Stimulated activated CD8-positive, alpha-beta memory T cell treated with anti-CD3 and anti-CD28 coated beads, Interleukin-4, amount 100 ng/mL, for 1 hour (primary cell): ENCODE results near the gene TF.

ENCODE experiments used
- DNase-seq, 2 donors: peaks; one replicate each; pipeline ENCODE4 v3.0.0-alpha.2; 2020; ENCODE audit warnings: low read depth in 2 of 2, low spot score in 1 of 2

TF gene

GRCh38 chr3:133834621-133835417 lies 88.6 kb downstream of the TF start:
- no peak for DNase-seq

- DNase-seq: no peak
Measured at GRCh38 chr3:133835418-133835743, 89.2 kb downstream of the TF start.

- DNase-seq: no peak
Measured at GRCh38 chr3:133835961-133836360, 89.8 kb downstream of the TF start.

- DNase-seq: no peak
Measured at GRCh38 chr3:133836497-133837158, 90.4 kb downstream of the TF start.

- DNase-seq: no peak
Measured at GRCh38 chr3:133837487-133838295, 91.5 kb downstream of the TF start.

GRCh38 chr3:133838296-133838789 lies 92.2 kb downstream of the TF start:
- DNase-seq: no peak

- no peak for DNase-seq
Measured at GRCh38 chr3:133838916-133839800, 93.0 kb downstream of the TF start.

- DNase-seq: no peak
Measured at GRCh38 chr3:133840055-133840737, 94.0 kb downstream of the TF start.

GRCh38 chr3:133840767-133841166 lies 94.6 kb downstream of the TF start:
- no peak for DNase-seq

GRCh38 chr3:133841196-133841595 lies 95.0 kb downstream of the TF start:
- DNase-seq: no peak

GRCh38 chr3:133842158-133842557 lies 96.0 kb downstream of the TF start:
- no peak for DNase-seq

GRCh38 chr3:133843634-133844033 lies 97.4 kb downstream of the TF start:
- no peak for DNase-seq

GRCh38 chr3:133845127-133845526 lies 98.9 kb downstream of the TF start:
- no peak for DNase-seq
